ENCODE data around the gene FRAT1. TPM values are rescaled to one million over a fixed set of nuclear protein-coding genes. Genes with fewer than 3 reads are reported as not detected.

Gene FRAT1
- total and polyA plus RNA-seq, 2 donors (not counting 3 experiments of a cell fraction or from before 2014, with no cell fraction given): 2.2 to 3.2 TPM

GRCh38 chr10:97367126-97367649 is 48.1 kb downstream of the FRAT1 start:
- ChIA-PET POLR2A (no interaction called here), CTCF (interaction anchor here (1.0 to 1.5 kb wide), 2 partner anchors 8 to 9 kb away, joined by 3 to 4 read pairs; no protein-coding TSS in a partner anchor)
- no peak for DNase-seq (ENCODE audit: low read depth, low spot score)
- Histone ChIP-seq H4K20me1 (replicated peaks; ENCODE audit: control insufficient read depth, extremely low read depth, insufficient read depth, low read length) (no peaks in the 10 kb centered on the region), H3K27ac (ENCODE audit: insufficient read depth, low read depth, low read length) (no peak overlapping the region), H3K9me1 (replicated peaks; ENCODE audit: control insufficient read depth, extremely low read depth, insufficient read depth, low read length) (no peaks in the 10 kb centered on the region), H3K9me3 (replicated peaks; ENCODE audit: control insufficient read depth, insufficient read depth, low read length) (no peaks in the 10 kb centered on the region), H3K4me3 (replicated peaks in 1 of 3; ENCODE audit: insufficient read depth in 1 of 3, low read depth in 1 of 3, low read length in 3 of 3) (no peak overlapping the region), H3K36me3 (ENCODE audit: control insufficient read depth in 2 of 2, extremely low read depth in 1 of 2, insufficient read depth in 2 of 2, low read length in 2 of 2) (peaks cover 0 to 28% of the 10 kb centered on the region in 2 experiments), H3K27me3 (ENCODE audit: control insufficient read depth in 2 of 2, insufficient read depth in 2 of 2, low read length in 2 of 2) (no peaks in the 10 kb centered on the region), H3K9ac (replicated peaks; ENCODE audit: extremely low read depth, insufficient read depth, low read length) (no peak overlapping the region), H3K4me2 (ENCODE audit: insufficient read depth, low read length) (no peak overlapping the region), H3K79me2 (ENCODE audit: control insufficient read depth, insufficient read depth, low read length) (no peaks in the 10 kb centered on the region), H3K4me1 (ENCODE audit: control insufficient read depth, extremely low read depth, insufficient read depth, low read length) (peaks cover 3% of the 10 kb centered on the region), H2AFZ (ENCODE audit: low read depth, low read length) (no peak overlapping the region)
- TF ChIP-seq FOS (IDR thresholded peaks at IDR 0.05; ENCODE audit: borderline replicate concordance, insufficient read depth, low read length): no peak
- no peak for TF ChIP-seq MAX (IDR thresholded peaks at IDR 0.05; ENCODE audit: insufficient read depth, insufficient read length)
- no peak for TF ChIP-seq CTCF (IDR thresholded peaks at IDR 0.05; ENCODE audit: extremely low read depth in 1 of 2, insufficient read depth in 1 of 2, low read depth in 1 of 2, low read length in 2 of 2)
- no peak for TF ChIP-seq MYC (IDR thresholded peaks at IDR 0.05; ENCODE audit: low read depth, low read length)
- TF ChIP-seq GATA2 (IDR thresholded peaks at IDR 0.05; ENCODE audit: insufficient read depth, insufficient read length, low read depth, low read length): no peak
- TF ChIP-seq JUN (IDR thresholded peaks at IDR 0.05; ENCODE audit: borderline replicate concordance, insufficient read depth, insufficient read length, low read depth): no peak
- dilution Hi-C loops (cut with MboI; ENCODE audit: extremely low pct_ligation_motif_present, low sequenced_read_pairs): no loop called here
- intact Hi-C loops (cut with micrococcal nuclease): no loop called here
- BruUV-seq (replicated peaks): no TSS peak
- FAIRE-seq: no peak

Small RNAs within 50 kb of the gene (small RNA-seq; reads per million reads assigned to genes)
- gene RF00017 (ENCODE audit: insufficient read depth, insufficient read length, low read depth, low replicate concordance): not detected

Other genes starting within 250 kb of the FRAT1 start
- 0.05 and 0.20 TPM in 2 replicates for gene SLIT1, start 133.3 kb upstream of the FRAT1 start, total RNA-seq
- 0.04 and 0.11 TPM in 2 replicates for gene SLIT1, start 133.3 kb upstream of the FRAT1 start, polyA plus RNA-seq
- 19.1 and 20.0 TPM in 2 replicates for gene ARHGAP19, start 26.6 kb upstream of the FRAT1 start, total RNA-seq
- 5.5 and 6.8 TPM in 2 replicates for gene ARHGAP19, start 26.6 kb upstream of the FRAT1 start, polyA plus RNA-seq
- gene FRAT2, start 15.5 kb downstream of the FRAT1 start, total RNA-seq: 11.3 and 11.5 TPM in 2 replicates
- 5.7 and 6.6 TPM in 2 replicates for gene FRAT2, start 15.5 kb downstream of the FRAT1 start, polyA plus RNA-seq
- 35.8 and 40.9 TPM in 2 replicates for gene RRP12, start 82.1 kb downstream of the FRAT1 start, total RNA-seq
- 11.9 and 13.6 TPM in 2 replicates for gene RRP12, start 82.1 kb downstream of the FRAT1 start, polyA plus RNA-seq
- gene PGAM1, start 106.9 kb downstream of the FRAT1 start, total RNA-seq: 357 and 375 TPM in 2 replicates
- gene PGAM1, start 106.9 kb downstream of the FRAT1 start, polyA plus RNA-seq: 372 and 375 TPM in 2 replicates
- 43.6 and 50.7 TPM in 2 replicates for gene EXOSC1, start 126.7 kb downstream of the FRAT1 start, total RNA-seq
- 47.6 and 52.9 TPM in 2 replicates for gene EXOSC1, start 126.7 kb downstream of the FRAT1 start, polyA plus RNA-seq
- gene ZDHHC16, start 126.9 kb downstream of the FRAT1 start, total RNA-seq: 52.0 and 53.2 TPM in 2 replicates
- gene ZDHHC16, start 126.9 kb downstream of the FRAT1 start, polyA plus RNA-seq: 125 and 141 TPM in 2 replicates
- gene MMS19, start 179.2 kb downstream of the FRAT1 start, total RNA-seq: 80.9 and 95.2 TPM in 2 replicates
- gene MMS19, start 179.2 kb downstream of the FRAT1 start, polyA plus RNA-seq: 123 and 135 TPM in 2 replicates
- 42.6 and 44.1 TPM in 2 replicates for gene UBTD1, start 179.7 kb downstream of the FRAT1 start, total RNA-seq
- gene UBTD1, start 179.7 kb downstream of the FRAT1 start, polyA plus RNA-seq: 63.7 and 89.3 TPM in 2 replicates

Measured in endothelial cell of umbilical vein (primary cell).